NOMO-1 treated with DMSO at 0.1 percent for 48 hours (cell line): ENCODE data around the gene RTEL1.

Experiments used
- DNase-seq: peaks from one replicate; lab custom pipeline; 2025; ENCODE audit not compliant: unreplicated experiment; lab: John Stamatoyannopoulos, UW

RTEL1 gene

GRCh38 chr20:63739130-63740069, 81.3 kb downstream of the RTEL1 start, which contains the start of gene SLC2A4RG:
Gene SLC2A4RG (plus strand): TSS chr20:63739776. CDS start chr20:63739913, 137 bp downstream.
- DNase-seq = peak; percentile 58

GRCh38 chr20:63740070-63740626, 82.0 kb downstream of the RTEL1 start:
- peak; percentile 18 for DNase-seq

DNA sequence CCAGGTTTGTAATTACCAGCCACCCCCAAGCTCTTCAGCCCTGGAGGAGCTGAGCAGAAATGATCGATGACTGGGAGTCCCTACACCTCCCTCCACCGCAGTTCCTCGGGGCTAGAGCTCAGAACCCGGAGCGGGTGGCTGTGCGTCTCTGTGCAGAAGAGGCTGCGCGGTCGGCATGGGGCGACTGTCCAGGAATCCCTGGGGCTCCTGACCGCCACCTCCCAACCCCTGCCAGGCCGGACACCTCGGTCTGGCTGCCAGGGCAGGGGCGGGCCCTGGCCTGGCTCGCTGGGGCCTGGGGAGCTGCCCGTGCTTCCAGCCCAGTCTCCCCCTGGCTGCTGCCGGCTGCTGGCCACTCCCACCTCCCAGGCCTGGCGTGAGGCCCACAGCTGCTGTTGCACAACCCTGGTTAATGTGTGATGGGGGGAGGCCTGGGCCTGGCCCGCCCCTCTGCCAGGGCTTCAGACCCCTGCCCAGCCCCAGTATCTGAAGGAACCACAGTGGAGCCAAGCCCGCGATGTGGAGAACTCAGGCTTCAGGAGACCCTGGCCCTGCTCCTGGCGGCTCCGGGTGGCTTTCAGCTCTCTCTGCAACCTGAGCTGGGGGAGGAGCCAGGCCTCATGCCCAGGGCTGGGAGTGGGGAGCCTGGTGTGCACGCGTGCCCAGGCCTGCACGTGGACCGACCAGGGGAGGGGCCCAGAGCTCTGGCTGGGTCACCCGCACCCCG, 82.7 kb downstream of the RTEL1 start:
- peak; percentile 77 for DNase-seq

- no peak for DNase-seq
Measured at GRCh38 chr20:63741354-63741675, 83.2 kb downstream of the RTEL1 start.

DNA sequence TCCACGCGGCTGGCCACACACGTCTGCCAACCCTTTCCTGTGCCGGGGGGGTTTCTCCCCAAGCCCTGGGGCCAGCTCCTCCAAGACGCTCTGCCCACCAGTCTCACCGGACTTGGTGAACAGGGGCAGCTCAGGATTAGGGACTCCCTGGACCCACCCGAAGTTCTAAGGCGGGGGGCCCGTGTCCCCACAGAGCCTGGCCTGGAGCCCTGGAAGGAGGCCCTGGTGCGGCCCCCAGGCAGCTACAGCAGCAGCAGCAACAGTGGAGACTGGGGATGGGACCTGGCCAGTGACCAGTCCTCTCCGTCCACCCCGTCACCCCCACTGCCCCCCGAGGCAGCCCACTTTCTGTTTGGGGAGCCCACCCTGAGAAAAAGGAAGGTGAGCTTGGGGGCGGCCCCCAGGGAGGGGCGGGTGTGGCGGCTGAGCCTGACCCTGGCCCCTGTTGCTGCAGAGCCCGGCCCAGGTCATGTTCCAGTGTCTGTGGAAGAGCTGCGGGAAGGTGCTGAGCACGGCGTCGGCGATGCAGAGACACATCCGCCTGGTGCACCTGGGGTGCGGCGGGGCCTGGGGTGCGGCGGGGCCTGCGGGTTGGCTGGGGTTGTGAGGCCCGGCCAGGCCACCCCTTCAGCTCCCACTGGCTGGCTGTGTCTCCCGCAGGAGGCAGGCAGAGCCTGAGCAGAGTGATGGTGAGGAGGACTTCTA, 83.7 kb downstream of the RTEL1 start:
- DNase-seq = no peak

DNA sequence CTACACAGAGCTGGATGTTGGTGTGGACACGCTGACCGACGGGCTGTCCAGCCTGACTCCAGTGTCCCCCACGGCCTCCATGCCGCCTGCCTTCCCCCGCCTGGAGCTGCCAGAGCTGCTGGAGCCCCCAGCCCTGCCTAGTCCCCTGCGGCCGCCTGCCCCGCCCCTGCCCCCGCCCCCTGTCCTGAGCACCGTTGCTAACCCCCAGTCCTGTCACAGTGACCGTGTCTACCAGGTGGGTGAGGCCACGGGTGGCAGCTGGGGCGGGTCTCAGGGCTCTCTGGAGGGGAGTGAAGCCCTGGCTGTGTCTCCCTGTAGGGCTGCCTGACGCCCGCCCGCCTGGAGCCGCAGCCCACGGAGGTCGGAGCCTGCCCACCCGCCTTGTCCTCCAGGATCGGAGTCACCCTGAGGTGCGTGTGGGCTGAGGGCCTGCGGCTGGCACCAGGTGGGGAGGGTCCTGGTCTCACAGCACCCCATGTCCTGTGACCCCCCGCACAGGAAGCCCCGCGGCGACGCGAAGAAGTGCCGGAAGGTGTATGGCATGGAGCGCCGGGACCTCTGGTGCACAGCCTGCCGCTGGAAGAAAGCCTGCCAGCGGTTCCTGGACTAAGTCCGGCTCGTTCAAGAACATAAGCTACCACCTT, 84.4 kb downstream of the RTEL1 start:
- DNase-seq = no peak

- no peak for DNase-seq
Measured at GRCh38 chr20:63743210-63743970, 85.3 kb downstream of the RTEL1 start.

DNA sequence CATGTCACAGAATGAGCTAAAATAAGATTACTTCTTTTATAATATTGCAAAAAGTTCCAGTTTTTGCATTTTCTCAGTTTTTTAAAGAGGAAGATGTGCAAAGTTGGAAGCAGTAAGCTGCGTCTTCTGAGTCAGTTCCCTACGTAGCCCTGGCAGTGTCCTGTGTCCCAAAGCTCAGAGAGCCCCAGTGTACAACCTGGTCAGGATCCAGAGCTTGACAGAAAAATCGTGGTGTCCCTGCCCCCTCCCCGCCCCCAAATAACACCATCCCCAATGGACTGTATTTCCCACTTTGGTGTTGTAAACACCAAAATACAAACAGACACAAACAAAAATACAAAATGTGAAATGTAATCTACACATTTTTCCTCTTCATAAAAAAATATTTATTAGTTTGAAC, 86.0 kb downstream of the RTEL1 start:
- no peak for DNase-seq

DNA sequence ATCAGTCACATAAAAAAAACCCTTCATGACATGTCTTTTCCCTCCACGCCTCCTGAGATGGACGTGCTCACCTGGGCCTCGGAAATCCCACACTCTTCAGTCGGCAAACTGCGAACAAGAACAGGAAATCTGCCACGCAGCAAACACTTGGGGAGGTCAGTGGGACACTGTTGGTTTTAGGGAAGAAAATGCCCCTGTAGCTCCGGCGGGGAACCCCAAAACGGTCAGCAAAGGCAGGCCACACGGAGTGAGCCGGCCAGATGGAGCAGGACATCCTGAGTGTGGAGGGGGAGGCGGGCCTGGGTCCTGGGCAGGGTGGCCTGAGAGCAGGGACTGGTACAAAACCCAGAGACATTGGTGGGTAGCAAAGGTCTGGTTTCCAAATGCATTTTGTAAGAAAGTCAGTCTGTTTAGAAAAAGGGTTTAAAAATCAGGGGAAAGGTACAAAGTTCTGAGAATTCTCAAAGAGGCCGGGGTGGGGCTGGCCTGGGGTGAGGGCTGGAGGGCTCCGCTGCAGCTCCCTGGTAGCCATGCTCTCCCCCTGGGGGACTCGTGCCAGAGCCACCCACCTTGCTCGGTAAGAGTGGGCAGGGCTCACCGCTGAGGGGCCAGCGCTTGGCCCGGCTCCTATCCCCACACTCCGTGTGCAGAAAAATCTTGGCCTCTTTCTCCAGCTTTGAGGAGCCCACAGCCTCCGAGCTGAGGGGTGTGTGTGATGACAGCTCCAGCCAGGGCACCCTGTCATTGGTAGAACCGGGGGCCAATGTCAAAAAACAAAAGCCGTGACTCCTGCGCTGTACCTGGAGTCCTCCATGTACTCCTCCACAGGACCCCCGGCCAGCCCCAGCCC, 86.7 kb downstream of the RTEL1 start:
- no peak for DNase-seq

GRCh38 chr20:63745424-63745805, 87.3 kb downstream of the RTEL1 start:
- no peak for DNase-seq
